HL-60 (cell line): ENCODE measurements around the gene CLIP2.

Experiments used
- CTCF ChIP-seq: IDR thresholded peaks from one replicate; pipeline ENCODE4 v1.5.1; 2011; ENCODE audit warnings: low read length, control low read depth, inconsistent platforms; ENCODE audit not compliant: insufficient read depth
- REST ChIP-seq: IDR thresholded peaks from 2 replicates; pipeline ENCODE4 v1.6.1; 2012; ENCODE audit warnings: low read depth; ENCODE audit not compliant: insufficient replicate concordance

- TF ChIP-seq REST (peak; percentile 19), CTCF (no peak)
Measured at GRCh38 chr7:74405899-74406512, 116.8 kb downstream of the CLIP2 start.
